ENCODE results near the gene PDIA5.

DNA sequence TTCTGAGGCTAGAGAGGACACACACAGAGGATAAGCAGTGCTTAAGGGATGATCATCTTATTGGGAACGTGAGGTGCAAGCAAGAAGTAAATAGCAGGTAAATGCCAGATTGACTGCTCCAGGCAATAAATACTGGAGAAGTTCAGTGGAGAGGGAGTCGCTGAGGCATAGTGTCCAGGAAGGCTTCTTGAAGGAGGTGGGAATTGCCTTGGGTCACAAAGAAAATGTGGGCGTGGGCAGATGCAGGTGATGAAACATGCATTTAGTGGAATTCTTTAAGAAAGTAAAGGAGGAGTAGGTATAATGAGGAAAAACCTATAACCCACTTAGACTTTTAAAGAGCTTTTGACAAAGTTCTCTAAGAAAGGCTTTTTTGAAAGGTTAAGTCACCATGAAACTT is 31.8 kb upstream of the PDIA5 start:
- TF ChIP-seq, protein P1, sequence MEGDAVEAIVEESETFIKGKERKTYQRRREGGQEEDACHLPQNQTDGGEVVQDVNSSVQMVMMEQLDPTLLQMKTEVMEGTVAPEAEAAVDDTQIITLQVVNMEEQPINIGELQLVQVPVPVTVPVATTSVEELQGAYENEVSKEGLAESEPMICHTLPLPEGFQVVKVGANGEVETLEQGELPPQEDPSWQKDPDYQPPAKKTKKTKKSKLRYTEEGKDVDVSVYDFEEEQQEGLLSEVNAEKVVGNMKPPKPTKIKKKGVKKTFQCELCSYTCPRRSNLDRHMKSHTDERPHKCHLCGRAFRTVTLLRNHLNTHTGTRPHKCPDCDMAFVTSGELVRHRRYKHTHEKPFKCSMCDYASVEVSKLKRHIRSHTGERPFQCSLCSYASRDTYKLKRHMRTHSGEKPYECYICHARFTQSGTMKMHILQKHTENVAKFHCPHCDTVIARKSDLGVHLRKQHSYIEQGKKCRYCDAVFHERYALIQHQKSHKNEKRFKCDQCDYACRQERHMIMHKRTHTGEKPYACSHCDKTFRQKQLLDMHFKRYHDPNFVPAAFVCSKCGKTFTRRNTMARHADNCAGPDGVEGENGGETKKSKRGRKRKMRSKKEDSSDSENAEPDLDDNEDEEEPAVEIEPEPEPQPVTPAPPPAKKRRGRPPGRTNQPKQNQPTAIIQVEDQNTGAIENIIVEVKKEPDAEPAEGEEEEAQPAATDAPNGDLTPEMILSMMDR (IDR thresholded peaks at IDR 0.05) = no peak
- no peak for TF ChIP-seq POLR2A (IDR thresholded peaks at IDR 0.05)

Data from esophagus squamous epithelium (tissue), 4 donors.